HepG2 (cell line): ENCODE results near the gene GPR173. TPM values are rescaled to one million over a fixed set of nuclear protein-coding genes. Genes with fewer than 3 reads are reported as not detected.

ENCODE experiments used
- ARHGAP35 ChIP-seq: sonication (generic); formaldehyde crosslinking; IDR thresholded peaks from 2 replicates; pipeline ENCODE4 v1.9.0; 2022; ENCODE audit warnings: mild to moderate bottlenecking, inconsistent platforms, moderate library complexity, missing genetic modification reagents, borderline replicate concordance
- ARNTL ChIP-seq: sonication (generic); formaldehyde crosslinking; IDR thresholded peaks from 2 replicates; pipeline ENCODE4 v1.4.0; 2020; ENCODE audit warnings: mild to moderate bottlenecking, missing genetic modification reagents
- EEA1 ChIP-seq: sonication (generic); formaldehyde crosslinking; IDR thresholded peaks from 2 replicates; pipeline ENCODE4 v1.5.1; 2020; ENCODE audit warnings: mild to moderate bottlenecking, missing genetic modification reagents, borderline replicate concordance
- FOXP1 ChIP-seq, 2 experiments: fragments of 450-650 bp in 1 of 2; IDR thresholded peaks; 2 replicates each; pipeline ENCODE4 v1.6.1; 2017 to 2018; ENCODE audit warnings: antibody characterized with exemption in 1 of 2
- HHEX ChIP-seq: IDR thresholded peaks from 2 replicates; pipeline ENCODE4 v1.6.1; 2016; ENCODE audit warnings: control low read depth
- KLF12 ChIP-seq: sonication (generic); formaldehyde crosslinking; IDR thresholded peaks from 2 replicates; pipeline ENCODE4 v1.4.0; 2020; ENCODE audit warnings: missing genetic modification reagents, borderline replicate concordance
- MBD4 ChIP-seq: IDR thresholded peaks from 2 replicates; pipeline ENCODE4 v1.6.1; 2012; ENCODE audit warnings: low read length, inconsistent platforms, borderline replicate concordance
- MNT ChIP-seq: fragments of 450-650 bp; IDR thresholded peaks from 2 replicates; pipeline ENCODE4 v1.6.1; 2016
- NAIF1 ChIP-seq: sonication (generic); formaldehyde crosslinking; IDR thresholded peaks from 2 replicates; pipeline ENCODE4 v1.5.0; 2020; ENCODE audit warnings: mild to moderate bottlenecking, missing genetic modification reagents, borderline replicate concordance
- PAF1 ChIP-seq: IDR thresholded peaks from 2 replicates; pipeline ENCODE4 v1.6.1; 2016; ENCODE audit warnings: missing genetic modification reagents, missing compliant biosample characterization
- PLSCR1 ChIP-seq: sonication (generic); formaldehyde crosslinking; IDR thresholded peaks from 2 replicates; pipeline ENCODE4 v1.5.0; 2020; ENCODE audit warnings: missing genetic modification reagents, mild to moderate bottlenecking, borderline replicate concordance
- RARA ChIP-seq: IDR thresholded peaks from 2 replicates; pipeline ENCODE4 v1.6.1; 2016; ENCODE audit warnings: missing genetic modification reagents, missing compliant biosample characterization
- SKI ChIP-seq: fragments of 450-650 bp; IDR thresholded peaks from one replicate; pipeline ENCODE4 v1.6.1; 2018; ENCODE audit warnings: mild to moderate bottlenecking; ENCODE audit not compliant: partially characterized antibody
- SMARCC2 ChIP-seq: fragments of 450-650 bp; IDR thresholded peaks from 2 replicates; pipeline ENCODE4 v1.6.1; 2017; ENCODE audit warnings: antibody characterized with exemption, mild to moderate bottlenecking
- SP140L ChIP-seq: sonication (generic); formaldehyde crosslinking; IDR thresholded peaks from 2 replicates; pipeline ENCODE4 v1.4.0; 2020; ENCODE audit warnings: missing genetic modification reagents, borderline replicate concordance
- SRY ChIP-seq: sonication (generic); formaldehyde crosslinking; IDR thresholded peaks from 2 replicates; pipeline ENCODE4 v1.8.0; 2022; ENCODE audit warnings: mild to moderate bottlenecking, missing genetic modification reagents
- ZNF24 ChIP-seq: fragments of 450-650 bp; IDR thresholded peaks from 2 replicates; pipeline ENCODE4 v1.6.1; 2017; ENCODE audit warnings: antibody characterized with exemption, mild to moderate bottlenecking
- ZNF253 ChIP-seq: sonication (generic); formaldehyde crosslinking; IDR thresholded peaks from 2 replicates; pipeline ENCODE4 v1.8.0; 2022; ENCODE audit warnings: mild to moderate bottlenecking, missing genetic modification reagents, borderline replicate concordance
- ZNF317 ChIP-seq: sonication (generic); formaldehyde crosslinking; IDR thresholded peaks from 2 replicates; pipeline ENCODE4 v1.5.0; 2020; ENCODE audit warnings: mild to moderate bottlenecking, missing genetic modification reagents
- ZNF557 ChIP-seq: sonication (generic); formaldehyde crosslinking; IDR thresholded peaks from 2 replicates; pipeline ENCODE4 v1.4.0; 2020; ENCODE audit warnings: missing genetic modification reagents
- ZNF598 ChIP-seq: sonication (generic); formaldehyde crosslinking; IDR thresholded peaks from 2 replicates; pipeline ENCODE4 v1.5.1; 2020; ENCODE audit warnings: mild to moderate bottlenecking, missing genetic modification reagents, borderline replicate concordance
- ZNF674 ChIP-seq: sonication (generic); formaldehyde crosslinking; IDR thresholded peaks from 2 replicates; pipeline ENCODE4 v1.5.0; 2020; ENCODE audit warnings: low read depth, mild to moderate bottlenecking, missing genetic modification reagents
- ZNF720 ChIP-seq: sonication (generic); formaldehyde crosslinking; IDR thresholded peaks from 2 replicates; pipeline ENCODE4 v1.4.0; 2020; ENCODE audit warnings: missing genetic modification reagents
- ZNF747 ChIP-seq: sonication (generic); formaldehyde crosslinking; IDR thresholded peaks from 2 replicates; pipeline ENCODE4 v1.8.1; 2023; ENCODE audit warnings: missing genetic modification reagents, mild to moderate bottlenecking, borderline replicate concordance
- ZSCAN5A ChIP-seq: sonication (generic); formaldehyde crosslinking; IDR thresholded peaks from 2 replicates; pipeline ENCODE4 v1.8.0; 2022; ENCODE audit warnings: mild to moderate bottlenecking, missing genetic modification reagents, borderline replicate concordance
- polyA plus RNA-seq, 8 experiments: library from polyadenylated mRNA; depleted of rRNA in 3 of 8; stranded (reverse) in 7 of 8; unstranded in 1 of 8; fragments of >200 nt; fragmentation: Illumina TruSeq in 4 of 8; extraction: Trizol in 4 of 8; gene quantifications; 2 replicates each; pipeline versions ENCODE4 v1.2.1 to v1.2.3, GENCODE V29; 2011 to 2016; ENCODE audit warnings: low read depth in 4 of 8, missing spikeins in 1 of 8, mixed read lengths in 1 of 8; ENCODE audit not compliant: insufficient read depth in 1 of 8
- total RNA-seq, 5 experiments: library from RNA; depleted of rRNA; stranded (reverse); fragments of >200 nt; fragmentation: Illumina TruSeq; extraction: Trizol; gene quantifications; 2 replicates each; pipeline ENCODE4 v1.2.3, GENCODE V29; 2016; ENCODE audit warnings: low read depth in 1 of 5
- TF ChIP-seq, protein P1 (sequence below): sonication (generic); formaldehyde crosslinking; IDR thresholded peaks from 2 replicates; pipeline ENCODE4 v1.4.0; 2020; ENCODE audit warnings: missing genetic modification reagents

GPR173 gene
- total and polyA plus RNA-seq, 2 of the 13 experiments (the other 11 are each of a cell fraction or from before 2014, with no cell fraction given), result 0.04 TPM; not detected in 1

DNA sequence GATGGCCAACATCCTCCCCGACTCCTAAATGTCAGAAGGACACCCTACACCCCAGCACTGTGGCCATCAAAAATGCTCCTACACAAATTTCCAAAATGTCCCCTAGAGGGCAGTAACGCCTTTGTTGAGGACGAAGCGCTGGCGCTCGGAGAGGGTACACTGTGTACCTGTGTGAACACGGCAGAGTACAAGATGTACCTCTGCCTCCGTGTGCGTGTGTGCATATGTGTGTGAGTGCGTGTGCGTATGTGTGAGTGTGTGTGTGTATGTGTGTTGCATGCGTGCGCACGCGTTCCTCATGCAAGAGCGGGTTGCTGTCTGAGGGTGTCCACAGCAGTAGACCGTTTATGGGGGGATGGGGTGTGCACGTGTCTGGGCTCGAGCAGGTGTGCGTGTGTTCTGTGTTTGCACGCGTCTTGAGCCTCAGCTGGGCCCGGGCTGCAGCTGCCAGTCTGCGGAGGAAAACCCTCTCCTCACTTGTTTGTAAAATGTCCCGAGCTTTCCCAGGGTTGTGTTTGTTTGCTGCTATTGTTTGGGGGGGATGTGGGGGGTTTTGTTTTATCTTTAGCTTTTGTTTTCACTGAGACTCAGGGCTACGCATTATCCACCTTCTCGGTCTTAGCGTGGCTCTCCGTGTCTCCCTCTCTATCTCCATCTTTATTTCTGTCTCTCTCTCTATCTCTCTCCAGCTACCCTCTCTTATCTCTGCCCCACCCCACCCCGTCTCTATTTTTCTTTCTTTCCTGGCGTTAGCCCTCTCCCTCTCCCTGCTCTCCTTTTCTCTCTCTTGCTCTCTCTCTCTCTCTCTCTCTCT is 23.2 kb downstream of the GPR173 start (continued):
- no peak for TF ChIP-seq SMARCC2
- TF ChIP-seq KLF12 (CRISPR knock-in tag), result no peak
- TF ChIP-seq PLSCR1 (CRISPR knock-in tag), result no peak
- no peak for TF ChIP-seq MBD4
- TF ChIP-seq FOXP1 (IDR thresholded peaks at IDR 0.05), result no peak
- TF ChIP-seq FOXP1 (CRISPR knock-in tag; IDR thresholded peaks at IDR 0.05), result no peak
- no peak for TF ChIP-seq ZNF557 (CRISPR knock-in tag)
- no peak for TF ChIP-seq SRY (CRISPR knock-in tag)
- TF ChIP-seq SP140L (CRISPR knock-in tag), result no peak
- TF ChIP-seq ZSCAN5A (CRISPR knock-in tag), result no peak
- TF ChIP-seq, protein P1, sequence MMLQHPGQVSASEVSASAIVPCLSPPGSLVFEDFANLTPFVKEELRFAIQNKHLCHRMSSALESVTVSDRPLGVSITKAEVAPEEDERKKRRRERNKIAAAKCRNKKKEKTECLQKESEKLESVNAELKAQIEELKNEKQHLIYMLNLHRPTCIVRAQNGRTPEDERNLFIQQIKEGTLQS (CRISPR knock-in tag), result no peak
- TF ChIP-seq ZNF720 (CRISPR knock-in tag), result no peak
- no peak for TF ChIP-seq ZNF253 (CRISPR knock-in tag)
- no peak for TF ChIP-seq ZNF747 (CRISPR knock-in tag)
- TF ChIP-seq ARNTL, result 0 out of 2 replicates have a peak, but pooled peaks have one; percentile 34
- no peak for TF ChIP-seq PAF1 (CRISPR knock-in tag)
- no peak for TF ChIP-seq NAIF1
- TF ChIP-seq ZNF24, result no peak
- TF ChIP-seq ZNF674 (CRISPR knock-in tag), result no peak
- TF ChIP-seq MNT, result peak; percentile 31; the same call in 1 of the 2 replicates
- no peak for TF ChIP-seq ZNF317
- TF ChIP-seq SKI, result no peak
- TF ChIP-seq HHEX (CRISPR knock-in tag), result no peak
- no peak for TF ChIP-seq ZNF598 (CRISPR knock-in tag)
- no peak for TF ChIP-seq ARHGAP35 (CRISPR knock-in tag)
- TF ChIP-seq RARA (CRISPR knock-in tag), result no peak
- no peak for TF ChIP-seq EEA1
